BE2C (cell line): ENCODE data around the gene TMED8. TPM values are rescaled to one million over a fixed set of nuclear protein-coding genes. Genes with fewer than 3 reads are reported as not detected.
"Not testable (repeated sequence)": the region's sequence is repeated elsewhere in the genome, so short reads cannot be mapped to it uniquely, and the experiment has no call there.

Experiments
- DNase-seq: peaks from one replicate; pipeline ENCODE4 v3.0.0-alpha.2; 2020
- H3K27me3 ChIP-seq: fragments of 250-450 bp; sonication (Bioruptor Pico); 2 replicates; pipeline ENCODE4 v1.5.1; 2020; ENCODE audit warnings: mild to moderate bottlenecking
- H3K36me3 ChIP-seq: fragments of 250-450 bp; sonication (Bioruptor Pico); 2 replicates; pipeline ENCODE4 v1.5.1; 2020; ENCODE audit warnings: mild to moderate bottlenecking
- H3K4me1 ChIP-seq: fragments of 250-450 bp; sonication (Bioruptor Pico); 2 replicates; pipeline ENCODE4 v1.5.1; 2020
- H3K4me3 ChIP-seq: 2 replicates; pipeline ENCODE4 v1.5.1; 2011; ENCODE audit warnings: low read depth, low read length
- H3K9me3 ChIP-seq: fragments of 250-450 bp; sonication (Bioruptor Pico); 2 replicates; pipeline ENCODE4 v1.5.1; 2020
- polyA plus RNA-seq: library from polyadenylated mRNA; unstranded; fragments of >200 nt; gene quantifications from one replicate; pipeline ENCODE4 v1.2.1, GENCODE V29; 2012; ENCODE audit warnings: low read depth, missing spikeins; ENCODE audit not compliant: insufficient read length, insufficient read depth
- TF ChIP-seq, protein P1 (sequence below): IDR thresholded peaks from 2 replicates; pipeline ENCODE4 v1.5.1; 2012; ENCODE audit warnings: mild to moderate bottlenecking, low read depth, low read length

The TMED8 gene
- polyA plus RNA-seq = 6.2 TPM

DNA sequence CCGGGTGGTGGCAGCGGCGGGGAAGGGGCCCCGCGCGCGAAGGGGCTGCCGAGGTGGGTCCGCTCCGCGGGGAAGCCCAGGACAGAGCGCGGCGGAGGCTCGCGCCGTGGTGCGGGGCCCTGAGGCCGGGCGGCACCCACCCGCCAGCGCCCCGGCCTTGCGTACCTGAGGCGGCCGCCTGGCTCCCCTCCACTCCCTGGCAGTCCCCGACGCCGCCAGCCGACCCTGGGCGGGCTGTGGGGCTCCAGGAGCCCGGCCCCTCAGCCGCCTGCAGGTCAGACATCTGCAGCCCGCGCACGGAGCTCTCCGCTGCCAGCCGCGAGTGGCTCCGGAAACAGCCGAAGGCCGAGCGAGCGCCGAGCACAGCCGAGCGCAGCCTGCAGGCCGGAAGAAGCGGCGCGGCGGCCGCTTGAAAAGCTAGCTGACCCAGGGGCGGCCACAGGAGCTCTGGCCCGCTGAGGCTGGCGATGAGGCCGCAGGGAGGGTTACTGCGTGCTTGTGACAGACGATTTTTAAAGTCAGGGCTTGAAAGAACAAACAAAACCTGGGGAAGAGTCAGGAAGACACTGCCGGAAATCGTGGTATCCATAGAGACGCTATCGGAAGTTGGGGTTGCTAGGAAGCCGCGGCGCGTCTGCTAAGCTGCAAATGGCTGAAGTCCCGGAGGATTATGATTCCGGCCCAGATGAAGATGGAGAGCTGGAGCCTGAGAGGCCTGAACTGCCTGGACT lies at the start of gene TMED8, which contains the start of gene SAMD15:
Gene TMED8 (minus strand): TSS at position 324 of the 731 bp plus-strand sequence. CDS start 41 bp downstream, at position 283.
Gene SAMD15 (plus strand): TSS at position 609 of the 731 bp plus-strand sequence. CDS start 40 bp downstream, at position 649.
- TF ChIP-seq, protein P1, sequence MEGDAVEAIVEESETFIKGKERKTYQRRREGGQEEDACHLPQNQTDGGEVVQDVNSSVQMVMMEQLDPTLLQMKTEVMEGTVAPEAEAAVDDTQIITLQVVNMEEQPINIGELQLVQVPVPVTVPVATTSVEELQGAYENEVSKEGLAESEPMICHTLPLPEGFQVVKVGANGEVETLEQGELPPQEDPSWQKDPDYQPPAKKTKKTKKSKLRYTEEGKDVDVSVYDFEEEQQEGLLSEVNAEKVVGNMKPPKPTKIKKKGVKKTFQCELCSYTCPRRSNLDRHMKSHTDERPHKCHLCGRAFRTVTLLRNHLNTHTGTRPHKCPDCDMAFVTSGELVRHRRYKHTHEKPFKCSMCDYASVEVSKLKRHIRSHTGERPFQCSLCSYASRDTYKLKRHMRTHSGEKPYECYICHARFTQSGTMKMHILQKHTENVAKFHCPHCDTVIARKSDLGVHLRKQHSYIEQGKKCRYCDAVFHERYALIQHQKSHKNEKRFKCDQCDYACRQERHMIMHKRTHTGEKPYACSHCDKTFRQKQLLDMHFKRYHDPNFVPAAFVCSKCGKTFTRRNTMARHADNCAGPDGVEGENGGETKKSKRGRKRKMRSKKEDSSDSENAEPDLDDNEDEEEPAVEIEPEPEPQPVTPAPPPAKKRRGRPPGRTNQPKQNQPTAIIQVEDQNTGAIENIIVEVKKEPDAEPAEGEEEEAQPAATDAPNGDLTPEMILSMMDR = 0 out of 2 replicates have a peak, but pooled peaks have one; percentile 7
- Histone ChIP-seq H3K4me1 (peaks cover 4% of the 10 kb centered on the region; the same call in 1 of the 2 replicates), H3K36me3 (no peaks in the 10 kb centered on the region), H3K27me3 (no peaks in the 10 kb centered on the region), H3K9me3 (no peaks in the 10 kb centered on the region), H3K4me3 (peak within 1 kb of the TSS; percentile 88)
- DNase-seq = peak; percentile 92

GRCh38 chr14:77426396-77426795 lies 49.5 kb upstream of the TMED8 start:
- H3K9me3 ChIP-seq = no peaks in the 10 kb centered on the region
- peaks cover 32% of the 10 kb centered on the region for H3K36me3 ChIP-seq
- TF ChIP-seq, protein P1 = no peak

DNA sequence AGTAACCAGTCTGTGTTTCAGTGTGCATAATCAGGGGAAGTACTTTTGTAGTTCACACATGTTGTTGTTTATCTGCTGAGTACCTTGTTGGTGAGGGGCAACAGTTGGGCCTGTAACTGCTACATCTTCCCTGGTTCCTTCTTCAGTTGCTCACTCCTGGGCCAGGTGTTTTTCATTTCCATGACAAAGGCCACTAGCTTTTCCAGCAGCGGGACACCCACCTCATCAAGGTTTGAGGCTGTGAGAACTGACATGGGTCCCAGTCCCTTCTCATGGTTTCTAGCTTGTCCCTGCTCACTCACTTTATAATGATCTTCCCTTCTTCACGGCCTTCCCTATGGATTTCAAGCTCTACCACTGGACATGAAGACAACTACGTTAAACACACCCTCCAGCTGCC lies 48.0 kb upstream of the TMED8 start:
- no peak for DNase-seq
- H3K36me3 ChIP-seq = peaks cover 32% of the 10 kb centered on the region

More at GRCh38 chr14:77426396-77426795, 49.5 kb upstream of the TMED8 start:
- no peaks in the 10 kb centered on the region for H3K27me3 ChIP-seq
- no peak overlapping the region for H3K4me3 ChIP-seq
- no peaks in the 10 kb centered on the region for H3K4me1 ChIP-seq
- no peak for DNase-seq

GRCh38 chr14:77423423-77423822 lies 46.5 kb upstream of the TMED8 start, which contains the start of gene NOXRED1:
TSS of gene NOXRED1 (minus strand) at chr14:77423523. CDS start at chr14:77422889, 634 bp downstream.
- TF ChIP-seq, protein P1 = no peak
- H3K36me3 ChIP-seq = peaks cover 27% of the 10 kb centered on the region

More for the DNA sequence above, 48.0 kb upstream of the TMED8 start:
- Histone ChIP-seq H3K27me3 (no peaks in the 10 kb centered on the region), H3K4me3 (no peak overlapping the region), H3K9me3 (no peaks in the 10 kb centered on the region), H3K4me1 (no peaks in the 10 kb centered on the region)
- TF ChIP-seq, protein P1 = no peak

DNA sequence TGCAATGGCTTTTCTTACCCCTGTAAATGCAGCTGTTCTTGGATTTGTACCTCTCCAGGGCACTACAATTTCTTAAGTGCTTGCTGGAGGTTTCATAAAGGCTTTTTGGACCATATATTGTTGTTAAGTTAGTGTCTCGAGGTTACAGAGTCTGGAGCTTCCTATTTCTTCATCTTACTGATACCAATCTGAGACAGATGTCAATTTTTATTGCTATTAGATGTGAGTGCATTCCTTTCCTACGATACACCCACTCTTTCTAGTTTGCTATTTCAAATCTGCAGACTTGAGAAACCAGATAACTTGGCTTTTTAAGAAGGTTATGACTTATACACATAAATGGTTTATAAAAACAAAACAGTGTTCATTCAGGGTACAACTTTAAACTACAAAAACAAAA lies 44.3 kb upstream of the TMED8 start:
- TF ChIP-seq, protein P1 = no peak
- H3K4me3 ChIP-seq = no peak overlapping the region
- H3K27me3 ChIP-seq = no peaks in the 10 kb centered on the region
- H3K9me3 ChIP-seq = no peaks in the 10 kb centered on the region
- H3K36me3 ChIP-seq = peaks cover 16% of the 10 kb centered on the region; the same call in 1 of the 2 replicates
- DNase-seq = no peak
- H3K4me1 ChIP-seq = no peaks in the 10 kb centered on the region

More at GRCh38 chr14:77423423-77423822, 46.5 kb upstream of the TMED8 start, which contains the start of gene NOXRED1:
- no peaks in the 10 kb centered on the region for H3K4me1 ChIP-seq
- no peaks in the 10 kb centered on the region for H3K27me3 ChIP-seq
- DNase-seq = no peak
- H3K4me3 ChIP-seq = no peak within 1 kb of the TSS
- H3K9me3 ChIP-seq = no peaks in the 10 kb centered on the region

- no peaks in the 10 kb centered on the region for H3K27me3 ChIP-seq
- H3K9me3 ChIP-seq = no peaks in the 10 kb centered on the region
- H3K4me1 ChIP-seq = no peaks in the 10 kb centered on the region
- no peak for DNase-seq
- no peak overlapping the region for H3K4me3 ChIP-seq
- no peaks in the 10 kb centered on the region for H3K36me3 ChIP-seq
- TF ChIP-seq, protein P1 = no peak
Measured at GRCh38 chr14:77416836-77417235, 39.9 kb upstream of the TMED8 start.

GRCh38 chr14:77416098-77416497 lies 39.2 kb upstream of the TMED8 start:
- not testable (repeated sequence) for H3K9me3 ChIP-seq, H3K36me3 ChIP-seq, DNase-seq, H3K4me3 ChIP-seq, H3K4me1 ChIP-seq, H3K27me3 ChIP-seq

- not testable (repeated sequence) for H3K9me3 ChIP-seq, H3K36me3 ChIP-seq, H3K27me3 ChIP-seq, H3K4me1 ChIP-seq, DNase-seq, H3K4me3 ChIP-seq
Measured at GRCh38 chr14:77415403-77416030, 38.6 kb upstream of the TMED8 start.
